ENCODE measurements around the gene XPNPEP2.

Gene XPNPEP2

GRCh38 chrX:129780441-129781105 lies 41.8 kb downstream of the XPNPEP2 start:
- DNase-seq: no peak

- no peak for DNase-seq
Observed at GRCh38 chrX:129781134-129781672, 42.4 kb downstream of the XPNPEP2 start.

- DNase-seq: no peak
Observed at GRCh38 chrX:129781680-129782495, 43.1 kb downstream of the XPNPEP2 start.

GRCh38 chrX:129782706-129783105 lies 43.9 kb downstream of the XPNPEP2 start:
- no peak for DNase-seq

GRCh38 chrX:129783291-129783713 lies 44.5 kb downstream of the XPNPEP2 start:
- DNase-seq: no peak

GRCh38 chrX:129784371-129784770 lies 45.6 kb downstream of the XPNPEP2 start:
- no peak for DNase-seq

GRCh38 chrX:129785160-129785947 lies 46.6 kb downstream of the XPNPEP2 start:
- DNase-seq: no peak

GRCh38 chrX:129786210-129786651 lies 47.5 kb downstream of the XPNPEP2 start:
- no peak for DNase-seq

GRCh38 chrX:129787336-129788055 lies 48.7 kb downstream of the XPNPEP2 start:
- no peak for DNase-seq

- no peak for DNase-seq
Observed at GRCh38 chrX:129788527-129788926, 49.7 kb downstream of the XPNPEP2 start.

GRCh38 chrX:129790146-129790545 lies 51.4 kb downstream of the XPNPEP2 start:
- DNase-seq: no peak

GRCh38 chrX:129790808-129791207 lies 52.0 kb downstream of the XPNPEP2 start:
- DNase-seq: no peak

- DNase-seq: no peak
Observed at GRCh38 chrX:129791336-129791735, 52.6 kb downstream of the XPNPEP2 start.

- no peak for DNase-seq
Observed at GRCh38 chrX:129791961-129792570, 53.3 kb downstream of the XPNPEP2 start.

- no peak for DNase-seq
Observed at GRCh38 chrX:129792586-129793291, 54.0 kb downstream of the XPNPEP2 start.

- DNase-seq: no peak
Observed at GRCh38 chrX:129793604-129794191, 54.9 kb downstream of the XPNPEP2 start.

- DNase-seq: no peak
Observed at GRCh38 chrX:129795584-129795983, 56.8 kb downstream of the XPNPEP2 start.

- DNase-seq: no peak
Observed at GRCh38 chrX:129797251-129797906, 58.6 kb downstream of the XPNPEP2 start.

GRCh38 chrX:129798456-129798855 lies 59.7 kb downstream of the XPNPEP2 start:
- no peak for DNase-seq

GRCh38 chrX:129798888-129799287 lies 60.1 kb downstream of the XPNPEP2 start:
- DNase-seq: no peak
